Measurements from ENCODE around the gene ADIPOR2.

Gene ADIPOR2

GRCh38 chr12:1690578-1691122, at the start of gene ADIPOR2:
Gene ADIPOR2, plus strand, starts transcription at chr12:1691070. Its CDS starts 63,274 bp downstream, at chr12:1754344.
- Histone ChIP-seq H3K4me3 (ENCODE audit: low read length) (peak within 1 kb of the TSS; percentile 98), H3K9ac (ENCODE audit: low read length) (peak within 1 kb of the TSS; percentile 88), H3K27me3 (ENCODE audit: control insufficient read depth, insufficient read depth, low read length) (no peaks in the 10 kb centered on the region), H3K27ac (ENCODE audit: low read length) (peak within 1 kb of the TSS; percentile 57), H3K4me1 (ENCODE audit: control insufficient read depth, low read depth, low read length) (peaks cover 5% of the 10 kb centered on the region), H3K36me3 (ENCODE audit: control insufficient read depth, low read depth, low read length) (no peaks in the 10 kb centered on the region), H3K9me3 (ENCODE audit: control insufficient read depth, low read depth, low read length) (no peaks in the 10 kb centered on the region)

GRCh38 chr12:1642513-1642912, 48.4 kb upstream of the ADIPOR2 start:
- Histone ChIP-seq H3K36me3 (ENCODE audit: control insufficient read depth, low read depth, low read length) (no peaks in the 10 kb centered on the region), H3K27me3 (ENCODE audit: control insufficient read depth, insufficient read depth, low read length) (no peaks in the 10 kb centered on the region), H3K9me3 (ENCODE audit: control insufficient read depth, low read depth, low read length) (no peaks in the 10 kb centered on the region), H3K4me1 (ENCODE audit: control insufficient read depth, low read depth, low read length) (peaks cover 4% of the 10 kb centered on the region), H3K27ac (ENCODE audit: low read length) (no peak overlapping the region), H3K9ac (ENCODE audit: low read length) (no peak overlapping the region), H3K4me3 (ENCODE audit: low read length) (no peak overlapping the region)

- Histone ChIP-seq H3K27ac (ENCODE audit: low read length) (no peak overlapping the region), H3K4me3 (ENCODE audit: low read length) (no peak overlapping the region), H3K36me3 (ENCODE audit: control insufficient read depth, low read depth, low read length) (no peaks in the 10 kb centered on the region), H3K9ac (ENCODE audit: low read length) (no peak overlapping the region), H3K9me3 (ENCODE audit: control insufficient read depth, low read depth, low read length) (no peaks in the 10 kb centered on the region), H3K4me1 (ENCODE audit: control insufficient read depth, low read depth, low read length) (peaks cover 4% of the 10 kb centered on the region), H3K27me3 (ENCODE audit: control insufficient read depth, insufficient read depth, low read length) (no peaks in the 10 kb centered on the region)
Observed at GRCh38 chr12:1643043-1643442, 47.8 kb upstream of the ADIPOR2 start.

GRCh38 chr12:1643905-1644533, 46.9 kb upstream of the ADIPOR2 start:
- Histone ChIP-seq H3K27ac (ENCODE audit: low read length) (no peak overlapping the region), H3K36me3 (ENCODE audit: control insufficient read depth, low read depth, low read length) (no peaks in the 10 kb centered on the region), H3K4me3 (ENCODE audit: low read length) (no peak overlapping the region), H3K27me3 (ENCODE audit: control insufficient read depth, insufficient read depth, low read length) (no peaks in the 10 kb centered on the region), H3K9ac (ENCODE audit: low read length) (no peak overlapping the region), H3K9me3 (ENCODE audit: control insufficient read depth, low read depth, low read length) (no peaks in the 10 kb centered on the region), H3K4me1 (ENCODE audit: control insufficient read depth, low read depth, low read length) (peaks cover 4% of the 10 kb centered on the region)

GRCh38 chr12:1644534-1645438, 46.1 kb upstream of the ADIPOR2 start:
- no peaks in the 10 kb centered on the region for H3K36me3 ChIP-seq (ENCODE audit: control insufficient read depth, low read depth, low read length)
- no peaks in the 10 kb centered on the region for H3K27me3 ChIP-seq (ENCODE audit: control insufficient read depth, insufficient read depth, low read length)
- no peak overlapping the region for H3K27ac ChIP-seq (ENCODE audit: low read length)
- no peak overlapping the region for H3K9ac ChIP-seq (ENCODE audit: low read length)
- H3K4me3 ChIP-seq (ENCODE audit: low read length): no peak overlapping the region
- H3K4me1 ChIP-seq (ENCODE audit: control insufficient read depth, low read depth, low read length): peaks cover 4% of the 10 kb centered on the region
- H3K9me3 ChIP-seq (ENCODE audit: control insufficient read depth, low read depth, low read length): no peaks in the 10 kb centered on the region

GRCh38 chr12:1645819-1646218, 45.1 kb upstream of the ADIPOR2 start:
- no peak overlapping the region for H3K9ac ChIP-seq (ENCODE audit: low read length)
- no peak overlapping the region for H3K4me3 ChIP-seq (ENCODE audit: low read length)
- H3K9me3 ChIP-seq (ENCODE audit: control insufficient read depth, low read depth, low read length): no peaks in the 10 kb centered on the region
- no peak overlapping the region for H3K27ac ChIP-seq (ENCODE audit: low read length)
- no peaks in the 10 kb centered on the region for H3K27me3 ChIP-seq (ENCODE audit: control insufficient read depth, insufficient read depth, low read length)
- peaks cover 4% of the 10 kb centered on the region for H3K4me1 ChIP-seq (ENCODE audit: control insufficient read depth, low read depth, low read length)
- H3K36me3 ChIP-seq (ENCODE audit: control insufficient read depth, low read depth, low read length): no peaks in the 10 kb centered on the region

- no peak overlapping the region for H3K9ac ChIP-seq (ENCODE audit: low read length)
- H3K4me3 ChIP-seq (ENCODE audit: low read length): no peak overlapping the region
- H3K9me3 ChIP-seq (ENCODE audit: control insufficient read depth, low read depth, low read length): no peaks in the 10 kb centered on the region
- H3K27me3 ChIP-seq (ENCODE audit: control insufficient read depth, insufficient read depth, low read length): no peaks in the 10 kb centered on the region
- H3K4me1 ChIP-seq (ENCODE audit: control insufficient read depth, low read depth, low read length): peaks cover 4% of the 10 kb centered on the region
- no peak overlapping the region for H3K27ac ChIP-seq (ENCODE audit: low read length)
- no peaks in the 10 kb centered on the region for H3K36me3 ChIP-seq (ENCODE audit: control insufficient read depth, low read depth, low read length)
Observed at GRCh38 chr12:1646569-1647284, 44.1 kb upstream of the ADIPOR2 start.

GRCh38 chr12:1647285-1647669, 43.6 kb upstream of the ADIPOR2 start:
- Histone ChIP-seq H3K27ac (ENCODE audit: low read length) (no peak overlapping the region), H3K36me3 (ENCODE audit: control insufficient read depth, low read depth, low read length) (no peaks in the 10 kb centered on the region), H3K4me3 (ENCODE audit: low read length) (no peak overlapping the region), H3K9me3 (ENCODE audit: control insufficient read depth, low read depth, low read length) (no peaks in the 10 kb centered on the region), H3K27me3 (ENCODE audit: control insufficient read depth, insufficient read depth, low read length) (no peaks in the 10 kb centered on the region), H3K4me1 (ENCODE audit: control insufficient read depth, low read depth, low read length) (peaks cover 4% of the 10 kb centered on the region), H3K9ac (ENCODE audit: low read length) (no peak overlapping the region)

GRCh38 chr12:1650260-1650977, 40.5 kb upstream of the ADIPOR2 start:
- Histone ChIP-seq H3K9ac (ENCODE audit: low read length) (no peak overlapping the region), H3K36me3 (ENCODE audit: control insufficient read depth, low read depth, low read length) (no peaks in the 10 kb centered on the region), H3K27me3 (ENCODE audit: control insufficient read depth, insufficient read depth, low read length) (no peaks in the 10 kb centered on the region)

GRCh38 chr12:1650978-1651361, 39.9 kb upstream of the ADIPOR2 start:
- Histone ChIP-seq H3K4me3 (ENCODE audit: low read length) (no peak overlapping the region), H3K9me3 (ENCODE audit: control insufficient read depth, low read depth, low read length) (no peaks in the 10 kb centered on the region), H3K27me3 (ENCODE audit: control insufficient read depth, insufficient read depth, low read length) (no peaks in the 10 kb centered on the region), H3K36me3 (ENCODE audit: control insufficient read depth, low read depth, low read length) (no peaks in the 10 kb centered on the region), H3K4me1 (ENCODE audit: control insufficient read depth, low read depth, low read length) (no peaks in the 10 kb centered on the region), H3K27ac (ENCODE audit: low read length) (no peak overlapping the region), H3K9ac (ENCODE audit: low read length) (no peak overlapping the region)

More at GRCh38 chr12:1650260-1650977, 40.5 kb upstream of the ADIPOR2 start:
- H3K4me1 ChIP-seq (ENCODE audit: control insufficient read depth, low read depth, low read length): no peaks in the 10 kb centered on the region
- no peak overlapping the region for H3K4me3 ChIP-seq (ENCODE audit: low read length)
- no peak overlapping the region for H3K27ac ChIP-seq (ENCODE audit: low read length)
- H3K9me3 ChIP-seq (ENCODE audit: control insufficient read depth, low read depth, low read length): no peaks in the 10 kb centered on the region

GRCh38 chr12:1651946-1652345, 38.9 kb upstream of the ADIPOR2 start:
- Histone ChIP-seq H3K27ac (ENCODE audit: low read length) (no peak overlapping the region), H3K36me3 (ENCODE audit: control insufficient read depth, low read depth, low read length) (no peaks in the 10 kb centered on the region), H3K9ac (ENCODE audit: low read length) (no peak overlapping the region), H3K9me3 (ENCODE audit: control insufficient read depth, low read depth, low read length) (no peaks in the 10 kb centered on the region), H3K4me1 (ENCODE audit: control insufficient read depth, low read depth, low read length) (no peaks in the 10 kb centered on the region), H3K4me3 (ENCODE audit: low read length) (no peak overlapping the region), H3K27me3 (ENCODE audit: control insufficient read depth, insufficient read depth, low read length) (no peaks in the 10 kb centered on the region)
